Measurements from ENCODE around the gene TMEM184B.
A peak's percentile ranks its signal among the peaks of the same experiment; 100 is the strongest.

The TMEM184B gene

GRCh38 chr22:38266120-38266519 lies 6.7 kb downstream of the TMEM184B start:
- Histone ChIP-seq H3K4me3 (no peak overlapping the region), H3K27me3 (no peaks in the 10 kb centered on the region), H3K27ac (peak overlapping the region; percentile 71), H3K4me1 (peaks cover 57% of the 10 kb centered on the region), H3K4me2 (peak overlapping the region; percentile 76), H3K9ac (peak overlapping the region; percentile 50; the same call in 1 of the 2 replicates), H3K36me3 (peaks cover 33% of the 10 kb centered on the region), H3K9me3 (no peaks in the 10 kb centered on the region), H4K20me1 (peaks cover 48% of the 10 kb centered on the region)
- no peak for TF ChIP-seq Cebpa-rat (IDR thresholded peaks at IDR 0.05)

- Histone ChIP-seq H3K4me1 (peaks cover 57% of the 10 kb centered on the region), H3K27ac (no peak overlapping the region), H3K4me2 (no peak overlapping the region), H4K20me1 (peaks cover 51% of the 10 kb centered on the region), H3K4me3 (no peak overlapping the region), H3K9ac (no peak overlapping the region), H3K36me3 (peaks cover 33% of the 10 kb centered on the region), H3K27me3 (no peaks in the 10 kb centered on the region), H3K9me3 (no peaks in the 10 kb centered on the region)
- TF ChIP-seq Cebpa-rat (IDR thresholded peaks at IDR 0.05), result no peak
These were observed 8.4 kb downstream of the TMEM184B start for GRCh38 chr22:38264322-38264843.

- Histone ChIP-seq H4K20me1 (peaks cover 63% of the 10 kb centered on the region), H3K27ac (no peak overlapping the region), H3K36me3 (peaks cover 33% of the 10 kb centered on the region), H3K4me1 (peaks cover 56% of the 10 kb centered on the region), H3K9me3 (no peaks in the 10 kb centered on the region), H3K9ac (no peak overlapping the region), H3K27me3 (no peaks in the 10 kb centered on the region), H3K4me2 (no peak overlapping the region), H3K4me3 (no peak overlapping the region)
- TF ChIP-seq Cebpa-rat (IDR thresholded peaks at IDR 0.05), result no peak
These were observed 10.6 kb downstream of the TMEM184B start for GRCh38 chr22:38262051-38262795.

- Histone ChIP-seq H3K4me3 (no peak overlapping the region), H3K4me2 (peak overlapping the region; percentile 29; the same call in 1 of the 2 replicates), H4K20me1 (peaks cover 68% of the 10 kb centered on the region), H3K4me1 (peaks cover 54% of the 10 kb centered on the region), H3K9ac (no peak overlapping the region), H3K36me3 (peaks cover 32% of the 10 kb centered on the region), H3K27ac (no peak overlapping the region), H3K9me3 (no peaks in the 10 kb centered on the region), H3K27me3 (no peaks in the 10 kb centered on the region)
- no peak for TF ChIP-seq Cebpa-rat (IDR thresholded peaks at IDR 0.05)
These were observed 11.8 kb downstream of the TMEM184B start for GRCh38 chr22:38260761-38261681.

- no peak for TF ChIP-seq Cebpa-rat (IDR thresholded peaks at IDR 0.05)
- H3K9me3 ChIP-seq, result no peaks in the 10 kb centered on the region
- H4K20me1 ChIP-seq, result peaks cover 77% of the 10 kb centered on the region
- H3K36me3 ChIP-seq, result peaks cover 18% of the 10 kb centered on the region
- H3K9ac ChIP-seq, result no peak overlapping the region
- peaks cover 49% of the 10 kb centered on the region for H3K4me1 ChIP-seq
- H3K4me2 ChIP-seq, result peak overlapping the region; percentile 29
- no peak overlapping the region for H3K27ac ChIP-seq
- no peaks in the 10 kb centered on the region for H3K27me3 ChIP-seq
- no peak overlapping the region for H3K4me3 ChIP-seq
These were observed 13.4 kb downstream of the TMEM184B start for GRCh38 chr22:38259370-38259769.

- H3K4me2 ChIP-seq, result peak overlapping the region; percentile 29
- H3K27ac ChIP-seq, result no peak overlapping the region
- H3K4me3 ChIP-seq, result no peak overlapping the region
- H4K20me1 ChIP-seq, result peaks cover 79% of the 10 kb centered on the region
- TF ChIP-seq Cebpa-rat (IDR thresholded peaks at IDR 0.05), result no peak
- H3K36me3 ChIP-seq, result peaks cover 13% of the 10 kb centered on the region
- H3K9ac ChIP-seq, result no peak overlapping the region
- no peaks in the 10 kb centered on the region for H3K9me3 ChIP-seq
- H3K4me1 ChIP-seq, result peaks cover 49% of the 10 kb centered on the region
- no peaks in the 10 kb centered on the region for H3K27me3 ChIP-seq
These were observed 13.9 kb downstream of the TMEM184B start for GRCh38 chr22:38258895-38259294.

GRCh38 chr22:38257650-38258250 lies 15.1 kb downstream of the TMEM184B start:
- H3K4me2 ChIP-seq, result peak overlapping the region; percentile 8; the same call in 1 of the 2 replicates

GRCh38 chr22:38257181-38257580 lies 15.6 kb downstream of the TMEM184B start:
- no peak for TF ChIP-seq Cebpa-rat (IDR thresholded peaks at IDR 0.05)
- Histone ChIP-seq H4K20me1 (peaks cover 70% of the 10 kb centered on the region), H3K9ac (no peak overlapping the region), H3K9me3 (no peaks in the 10 kb centered on the region), H3K27me3 (no peaks in the 10 kb centered on the region), H3K36me3 (no peaks in the 10 kb centered on the region; the same call in 1 of the 2 replicates), H3K4me2 (peak overlapping the region; percentile 8), H3K4me3 (no peak overlapping the region), H3K4me1 (peaks cover 53% of the 10 kb centered on the region), H3K27ac (no peak overlapping the region)

More at GRCh38 chr22:38257650-38258250, 15.1 kb downstream of the TMEM184B start:
- Histone ChIP-seq H3K27me3 (no peaks in the 10 kb centered on the region), H3K9me3 (no peaks in the 10 kb centered on the region), H3K4me3 (no peak overlapping the region), H3K27ac (no peak overlapping the region), H4K20me1 (peaks cover 71% of the 10 kb centered on the region), H3K9ac (no peak overlapping the region), H3K36me3 (peaks cover 2% of the 10 kb centered on the region), H3K4me1 (peaks cover 49% of the 10 kb centered on the region)
- TF ChIP-seq Cebpa-rat (IDR thresholded peaks at IDR 0.05), result no peak

- no peaks in the 10 kb centered on the region for H3K27me3 ChIP-seq
- no peak overlapping the region for H3K4me3 ChIP-seq
- H3K9ac ChIP-seq, result no peak overlapping the region
- H3K9me3 ChIP-seq, result no peaks in the 10 kb centered on the region
- H3K4me1 ChIP-seq, result peaks cover 63% of the 10 kb centered on the region
- no peak overlapping the region for H3K4me2 ChIP-seq
- TF ChIP-seq Cebpa-rat (IDR thresholded peaks at IDR 0.05), result no peak
- H4K20me1 ChIP-seq, result peaks cover 68% of the 10 kb centered on the region
- no peak overlapping the region for H3K27ac ChIP-seq
- no peaks in the 10 kb centered on the region for H3K36me3 ChIP-seq
These were observed 17.1 kb downstream of the TMEM184B start for GRCh38 chr22:38255697-38256096.
